ENCODE data around the gene APOLD1. TPM values are rescaled to one million over a fixed set of nuclear protein-coding genes. Genes with fewer than 3 reads are reported as not detected.

APOLD1 gene
- polyA plus RNA-seq, 1 donor from 2014 or later, result 1.1 TPM

- Histone ChIP-seq H4K20me1 (ENCODE audit: insufficient read depth) (no peaks in the 10 kb centered on the region), H3K27ac (ENCODE audit: low read length) (no peak overlapping the region), H3K9ac (ENCODE audit: low read length) (no peak overlapping the region), H3K9me2 (ENCODE audit: insufficient read depth, low read length) (no peaks in the 10 kb centered on the region), H2AFZ (ENCODE audit: low read depth, low read length) (no peak overlapping the region), H3F3A (ENCODE audit: insufficient read depth, low read length, poor library complexity, severe bottlenecking) (no peaks in the 10 kb centered on the region), H3K27me3 (ENCODE audit: insufficient read depth, low read depth, low read length) (no peaks in the 10 kb centered on the region), H3K4me2 (ENCODE audit: low read length) (no peak overlapping the region), H3K79me2 (replicated peaks; ENCODE audit: insufficient read depth, low read length) (no peaks in the 10 kb centered on the region), H3K36me3 (ENCODE audit: insufficient read depth, low read length) (no peaks in the 10 kb centered on the region), H3K4me3 (ENCODE audit: low read length) (no peak overlapping the region), H3K9me3 (ENCODE audit: low read length) (no peaks in the 10 kb centered on the region)
- TF ChIP-seq EP300 (conservative IDR thresholded peaks at IDR 0.05; ENCODE audit: poor library complexity, severe bottlenecking) (no peak), REST (IDR thresholded peaks at IDR 0.05; ENCODE audit: borderline replicate concordance) (no peak), CTCF (IDR thresholded peaks at IDR 0.05; ENCODE audit: poor library complexity, severe bottlenecking) (no peak), MXI1 (conservative IDR thresholded peaks at IDR 0.05; ENCODE audit: poor library complexity, severe bottlenecking) (no peak), POLR2AphosphoS5 (IDR thresholded peaks at IDR 0.05) (no peak), EZH2 (IDR thresholded peaks at IDR 0.05; ENCODE audit: borderline replicate concordance, insufficient read depth, low read length, poor library complexity, severe bottlenecking) (no peak), RAD21 (conservative IDR thresholded peaks at IDR 0.05) (no peak), TAF1 (IDR thresholded peaks at IDR 0.05; ENCODE audit: low read depth) (no peak)
Observed at GRCh38 chr12:12745576-12746211, 39.8 kb upstream of the APOLD1 start.

- Histone ChIP-seq H3K79me2 (replicated peaks; ENCODE audit: insufficient read depth, low read length) (no peaks in the 10 kb centered on the region), H3K4me3 (ENCODE audit: low read length) (no peak overlapping the region), H3K36me3 (ENCODE audit: insufficient read depth, low read length) (no peaks in the 10 kb centered on the region), H3K9ac (ENCODE audit: low read length) (no peak overlapping the region), H3F3A (ENCODE audit: insufficient read depth, low read length, poor library complexity, severe bottlenecking) (no peaks in the 10 kb centered on the region), H3K27me3 (ENCODE audit: insufficient read depth, low read depth, low read length) (no peaks in the 10 kb centered on the region), H2AFZ (ENCODE audit: low read depth, low read length) (no peak overlapping the region), H3K9me3 (ENCODE audit: low read length) (no peaks in the 10 kb centered on the region), H3K4me2 (ENCODE audit: low read length) (no peak overlapping the region), H4K20me1 (ENCODE audit: insufficient read depth) (no peaks in the 10 kb centered on the region), H3K9me2 (ENCODE audit: insufficient read depth, low read length) (no peaks in the 10 kb centered on the region), H3K27ac (ENCODE audit: low read length) (no peak overlapping the region)
- TF ChIP-seq CTCF (IDR thresholded peaks at IDR 0.05; ENCODE audit: poor library complexity, severe bottlenecking), result no peak
- TF ChIP-seq EZH2 (IDR thresholded peaks at IDR 0.05; ENCODE audit: borderline replicate concordance, insufficient read depth, low read length, poor library complexity, severe bottlenecking), result no peak
- TF ChIP-seq SMC3 (conservative IDR thresholded peaks at IDR 0.05; ENCODE audit: poor library complexity), result no peak
- no peak for TF ChIP-seq MXI1 (conservative IDR thresholded peaks at IDR 0.05; ENCODE audit: poor library complexity, severe bottlenecking)
- no peak for TF ChIP-seq TAF1 (IDR thresholded peaks at IDR 0.05; ENCODE audit: low read depth)
- TF ChIP-seq POLR2AphosphoS5 (IDR thresholded peaks at IDR 0.05), result no peak
- TF ChIP-seq EP300 (conservative IDR thresholded peaks at IDR 0.05; ENCODE audit: poor library complexity, severe bottlenecking), result no peak
- no peak for TF ChIP-seq RAD21 (conservative IDR thresholded peaks at IDR 0.05)
- no peak for TF ChIP-seq REST (IDR thresholded peaks at IDR 0.05; ENCODE audit: borderline replicate concordance)
Observed at GRCh38 chr12:12747278-12747677, 38.2 kb upstream of the APOLD1 start.

Measured in neural cell (in vitro differentiated cells).